Smooth muscle cell (in vitro differentiated cells): Measurements from ENCODE around the gene IFNAR1. TPM values are rescaled to one million over a fixed set of nuclear protein-coding genes. Genes with fewer than 3 reads are reported as not detected.

Experiments used
- DNase-seq: peaks from one replicate; lab custom pipeline; 2025; ENCODE audit not compliant: unreplicated experiment; lab: John Stamatoyannopoulos, UW
- H2AFZ ChIP-seq: fragments of 200-600 bp; sonication (generic); 2 replicates; pipeline ENCODE4 v1.6.0; 2016; ENCODE audit warnings: antibody characterized with exemption, low read depth, mild to moderate bottlenecking
- H3F3A ChIP-seq: fragments of 200-600 bp; sonication (generic); 2 replicates; pipeline ENCODE4 v1.6.0; 2017; ENCODE audit warnings: antibody characterized with exemption, low read depth
- H3K27ac ChIP-seq: fragments of 200-600 bp; sonication (generic); 2 replicates; pipeline ENCODE4 v1.5.1; 2016; ENCODE audit warnings: low read depth, mild to moderate bottlenecking
- H3K27me3 ChIP-seq: fragments of 200-600 bp; sonication (generic); 2 replicates; pipeline ENCODE4 v1.6.1; 2016; ENCODE audit warnings: low read depth, mild to moderate bottlenecking
- H3K36me3 ChIP-seq: fragments of 200-600 bp; sonication (generic); 2 replicates; pipeline ENCODE4 v1.5.1; 2016; ENCODE audit warnings: low read depth
- H3K4me1 ChIP-seq: fragments of 200-600 bp; sonication (generic); 2 replicates; pipeline ENCODE4 v1.5.1; 2016; ENCODE audit warnings: low read depth
- H3K4me2 ChIP-seq: fragments of 200-600 bp; sonication (generic); 2 replicates; pipeline ENCODE4 v1.6.0; 2016; ENCODE audit warnings: mild to moderate bottlenecking
- H3K4me3 ChIP-seq: fragments of 200-600 bp; sonication (generic); 2 replicates; pipeline ENCODE4 v1.5.1; 2016; ENCODE audit warnings: mild to moderate bottlenecking
- H3K79me2 ChIP-seq: fragments of 200-600 bp; sonication (generic); 2 replicates; pipeline ENCODE4 v1.6.0; 2016; ENCODE audit warnings: low read depth, mild to moderate bottlenecking
- H3K9ac ChIP-seq: fragments of 200-600 bp; sonication (generic); 2 replicates; pipeline ENCODE4 v1.6.0; 2016; ENCODE audit warnings: low read depth
- H3K9me3 ChIP-seq: fragments of 200-600 bp; sonication (generic); replicated peaks from 2 replicates; pipeline ENCODE4 v1.5.1; 2016; ENCODE audit warnings: low read depth
- H4K20me1 ChIP-seq: fragments of 200-600 bp; sonication (generic); 2 replicates; pipeline ENCODE4 v1.6.0; 2016; ENCODE audit warnings: low read depth
- CTCF ChIP-seq: fragments of 200-600 bp; sonication (generic); IDR thresholded peaks from 2 replicates; pipeline ENCODE4 v1.5.1; 2017; ENCODE audit warnings: borderline replicate concordance, mild to moderate bottlenecking, antibody characterized with exemption; ENCODE audit not compliant: insufficient read depth, poor library complexity, severe bottlenecking
- WGBS: methylation state at CpG from one replicate; pipeline ENCODE4 v1.1.7; 2016; ENCODE audit warnings: low lambda C conversion rate; 5-methylcytosine and 5-hydroxymethylcytosine counted together
- polyA plus RNA-seq: library from polyadenylated mRNA; unstranded; fragments of >200 nt; fragmentation: Nextera tagmentation; extraction: Ambion mirVana; gene quantifications from 2 replicates; pipeline ENCODE4 v1.2.1, GENCODE V29; 2016
- total RNA-seq: library from RNA; depleted of rRNA; stranded (reverse); fragments of >200 nt; gene quantifications from 2 replicates; pipeline ENCODE4 v1.2.3, GENCODE V29; 2014

The IFNAR1 gene
- total and polyA plus RNA-seq, 2 experiments from 2014 or later = 37.1 to 93.0 TPM

DNA sequence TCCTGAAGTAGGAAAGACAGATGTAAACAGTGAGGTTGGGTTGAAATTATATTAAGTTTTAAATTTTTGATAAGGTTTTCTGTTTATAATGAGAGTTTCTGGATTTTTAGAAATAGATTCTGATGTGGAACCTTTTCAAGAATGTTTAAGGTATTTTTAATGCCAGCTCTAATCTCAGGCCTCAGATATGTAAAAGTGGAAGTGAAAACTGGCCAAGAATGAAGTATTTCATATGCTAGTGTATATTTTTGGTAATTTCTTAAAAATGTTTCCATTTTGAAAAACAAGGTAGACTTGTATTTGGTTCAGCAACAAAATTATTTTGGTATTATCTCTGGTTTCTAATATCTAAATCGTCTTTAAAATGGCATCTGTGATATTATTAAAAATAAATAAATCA lies 14.4 kb downstream of the IFNAR1 start:
- no peak overlapping the region for H2AFZ ChIP-seq
- H4K20me1 ChIP-seq = peaks cover 53% of the 10 kb centered on the region
- H3K4me3 ChIP-seq = no peak overlapping the region
- H3K9me3 ChIP-seq = no peaks in the 10 kb centered on the region
- H3K4me1 ChIP-seq = no peaks in the 10 kb centered on the region
- peaks cover under 1% of the 10 kb centered on the region for H3F3A ChIP-seq
- WGBS = 90% methylated on average over 1 of the region's 1 CpG
- H3K27me3 ChIP-seq = no peaks in the 10 kb centered on the region
- H3K9ac ChIP-seq = no peak overlapping the region
- TF ChIP-seq CTCF = no peak
- no peak overlapping the region for H3K27ac ChIP-seq
- peaks cover 37% of the 10 kb centered on the region for H3K79me2 ChIP-seq
- H3K4me2 ChIP-seq = no peak overlapping the region
- H3K36me3 ChIP-seq = peaks cover 19% of the 10 kb centered on the region
- no peak for DNase-seq

GRCh38 chr21:33339918-33340317 lies 15.1 kb downstream of the IFNAR1 start:
- Histone ChIP-seq H3K79me2 (peaks cover 29% of the 10 kb centered on the region), H3K9me3 (no peaks in the 10 kb centered on the region), H3K4me2 (no peak overlapping the region), H3K27ac (no peak overlapping the region), H3K27me3 (no peaks in the 10 kb centered on the region), H4K20me1 (peaks cover 47% of the 10 kb centered on the region), H3K36me3 (peaks cover 20% of the 10 kb centered on the region), H2AFZ (no peak overlapping the region), H3K4me3 (no peak overlapping the region), H3K4me1 (no peaks in the 10 kb centered on the region), H3K9ac (no peak overlapping the region), H3F3A (peaks cover 7% of the 10 kb centered on the region)
- TF ChIP-seq CTCF = no peak
- WGBS = 61% methylated on average over 2 of the region's 2 CpGs
- DNase-seq = no peak

GRCh38 chr21:33345751-33346238 lies 21.0 kb downstream of the IFNAR1 start:
- H3K9me3 ChIP-seq = no peaks in the 10 kb centered on the region
- peaks cover 8% of the 10 kb centered on the region for H4K20me1 ChIP-seq
- 80% methylated on average over 5 of the region's 5 CpGs for WGBS
- DNase-seq = no peak
- H3K27me3 ChIP-seq = no peaks in the 10 kb centered on the region
- H3K27ac ChIP-seq = peak overlapping the region; percentile 72
- H3K4me2 ChIP-seq = no peak overlapping the region
- H2AFZ ChIP-seq = no peak overlapping the region
- no peaks in the 10 kb centered on the region for H3K4me1 ChIP-seq
- no peak overlapping the region for H3K4me3 ChIP-seq
- H3K79me2 ChIP-seq = no peaks in the 10 kb centered on the region
- H3K9ac ChIP-seq = no peak overlapping the region
- H3K36me3 ChIP-seq = peaks cover 15% of the 10 kb centered on the region
- H3F3A ChIP-seq = peaks cover 24% of the 10 kb centered on the region
- TF ChIP-seq CTCF = no peak

GRCh38 chr21:33348706-33349105 lies 23.9 kb downstream of the IFNAR1 start:
- no peak for TF ChIP-seq CTCF
- Histone ChIP-seq H3K9me3 (no peaks in the 10 kb centered on the region), H3K4me3 (no peak overlapping the region), H3K27ac (no peak overlapping the region), H3K4me1 (no peaks in the 10 kb centered on the region), H3K36me3 (peaks cover 9% of the 10 kb centered on the region), H2AFZ (no peak overlapping the region), H3K9ac (no peak overlapping the region), H3K27me3 (no peaks in the 10 kb centered on the region), H3F3A (peaks cover 24% of the 10 kb centered on the region), H3K4me2 (no peak overlapping the region), H3K79me2 (no peaks in the 10 kb centered on the region), H4K20me1 (no peaks in the 10 kb centered on the region)
- DNase-seq = no peak
- WGBS = 88% methylated on average over 3 of the region's 3 CpGs
